ENCODE results near the gene POTEH. TPM values are rescaled to one million over a fixed set of nuclear protein-coding genes. Genes with fewer than 3 reads are reported as not detected.
A peak's percentile ranks its signal among the peaks of the same experiment; 100 is the strongest.
"Not testable (repeated sequence)": the region's sequence is repeated elsewhere in the genome, so short reads cannot be mapped to it uniquely, and the experiment has no call there.

Gene POTEH
- total RNA-seq, 5 donors from 2014 or later (not counting 1 experiment from before 2014, with no cell fraction given): not detected

DNA sequence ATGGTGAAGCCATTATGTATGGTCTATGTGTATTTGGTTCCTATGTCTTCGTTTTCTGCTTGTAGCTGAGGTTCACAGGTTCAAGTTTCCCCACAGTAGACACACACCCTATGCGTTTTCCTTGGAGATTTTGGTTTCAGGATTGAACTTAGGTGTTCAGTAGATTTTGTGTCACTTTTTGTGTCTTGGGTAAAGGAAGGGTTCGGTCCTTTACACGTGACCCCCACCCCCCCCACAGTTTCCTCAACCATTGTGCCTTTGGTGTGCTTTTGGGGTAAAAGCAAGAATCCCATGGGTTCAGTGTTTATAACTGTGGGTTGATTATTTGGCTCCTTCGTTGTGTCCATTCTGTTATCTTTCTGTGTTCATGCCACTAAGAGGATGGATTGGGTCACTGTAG, 24.3 kb upstream of the POTEH start:
- ATAC-seq (replicated peaks in 1 of 4); DNase-seq; H3K27ac ChIP-seq (ENCODE audit: low read length); CTCF ChIA-PET; H3K36me3 Mint-ChIP-seq; H3K9me3 ChIP-seq; H3K4me3 Mint-ChIP-seq; H3K4me1 Mint-ChIP-seq; H3K9me3 Mint-ChIP-seq; H3K27ac Mint-ChIP-seq; H3K27me3 ChIP-seq (replicated peaks in 1 of 2; ENCODE audit: control insufficient read depth in 2 of 2, extremely low read depth in 1 of 2, insufficient read depth in 2 of 2, low read length in 1 of 2); H3K36me3 ChIP-seq (ENCODE audit: control insufficient read depth in 2 of 2, extremely low read depth in 1 of 2, insufficient read depth in 1 of 2, low read length in 1 of 2); POLR2A ChIA-PET; H3K27me3 Mint-ChIP-seq; H3K4me3 ChIP-seq (ENCODE audit: control insufficient read depth in 1 of 2, extremely low read depth in 1 of 2, low read length in 1 of 2); H3K4me1 ChIP-seq (ENCODE audit: control insufficient read depth in 1 of 2, extremely low read depth in 1 of 2, insufficient read depth in 2 of 2, low read length in 2 of 2): not testable (repeated sequence)
- WGBS (ENCODE audit: insufficient coverage): no CpG with 5 or more reads among the region's 5 CpGs

DNA sequence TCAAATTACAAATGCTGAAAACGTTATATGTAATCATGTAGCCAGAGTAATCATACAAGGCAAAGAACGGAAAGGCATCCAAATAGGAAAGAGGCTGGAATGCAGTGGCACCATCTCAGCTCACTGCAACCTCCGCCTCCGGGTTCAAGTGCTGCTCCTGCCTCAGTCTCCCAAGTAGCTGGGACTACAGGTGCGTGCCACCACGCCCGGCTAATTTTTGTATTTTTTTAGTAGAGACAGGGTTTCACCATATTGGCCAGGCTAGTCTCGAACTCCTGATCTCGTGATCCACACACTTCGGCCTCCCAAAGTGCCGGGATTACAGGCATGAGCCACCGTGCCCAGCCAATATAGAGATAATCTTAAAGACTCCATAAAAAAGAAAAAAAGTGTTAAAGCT, 20.4 kb upstream of the POTEH start:
- H3K4me3 ChIP-seq (ENCODE audit: control insufficient read depth in 1 of 2, extremely low read depth in 1 of 2, low read length in 1 of 2); H3K36me3 ChIP-seq (ENCODE audit: control insufficient read depth in 2 of 2, extremely low read depth in 1 of 2, insufficient read depth in 1 of 2, low read length in 1 of 2); H3K27ac Mint-ChIP-seq; H3K27ac ChIP-seq (ENCODE audit: low read length); H3K9me3 Mint-ChIP-seq; H3K4me1 ChIP-seq (ENCODE audit: control insufficient read depth in 1 of 2, extremely low read depth in 1 of 2, insufficient read depth in 2 of 2, low read length in 2 of 2); CTCF ChIA-PET; H3K4me3 Mint-ChIP-seq; H3K27me3 ChIP-seq (replicated peaks in 1 of 2; ENCODE audit: control insufficient read depth in 2 of 2, extremely low read depth in 1 of 2, insufficient read depth in 2 of 2, low read length in 1 of 2); H3K9me3 ChIP-seq; H3K4me1 Mint-ChIP-seq; H3K27me3 Mint-ChIP-seq; H3K36me3 Mint-ChIP-seq; DNase-seq; POLR2A ChIA-PET; ATAC-seq (replicated peaks in 1 of 4): not testable (repeated sequence)
- no CpG with 5 or more reads among the region's 12 CpGs for WGBS (ENCODE audit: insufficient coverage)

DNA sequence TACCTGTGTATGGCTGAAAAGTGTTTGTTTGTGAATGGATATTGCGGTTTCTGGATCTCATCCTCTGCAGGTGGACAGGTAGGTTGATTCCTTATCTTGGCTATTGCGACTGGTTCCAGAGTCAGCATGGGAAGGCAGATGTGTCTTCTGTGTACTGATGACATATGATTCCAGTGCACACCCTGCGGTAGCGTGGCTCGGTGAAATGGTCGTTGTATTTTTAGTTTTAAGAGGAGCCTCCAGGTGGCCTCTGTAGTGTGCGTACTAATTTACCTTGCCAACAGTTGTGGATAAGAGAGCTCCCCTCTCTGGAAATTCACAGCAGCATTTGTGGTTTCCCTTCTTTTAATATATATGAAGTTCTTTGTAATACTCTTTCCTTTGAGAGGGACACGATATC, 10.1 kb upstream of the POTEH start:
- not testable (repeated sequence) for H3K4me1 Mint-ChIP-seq

DNA sequence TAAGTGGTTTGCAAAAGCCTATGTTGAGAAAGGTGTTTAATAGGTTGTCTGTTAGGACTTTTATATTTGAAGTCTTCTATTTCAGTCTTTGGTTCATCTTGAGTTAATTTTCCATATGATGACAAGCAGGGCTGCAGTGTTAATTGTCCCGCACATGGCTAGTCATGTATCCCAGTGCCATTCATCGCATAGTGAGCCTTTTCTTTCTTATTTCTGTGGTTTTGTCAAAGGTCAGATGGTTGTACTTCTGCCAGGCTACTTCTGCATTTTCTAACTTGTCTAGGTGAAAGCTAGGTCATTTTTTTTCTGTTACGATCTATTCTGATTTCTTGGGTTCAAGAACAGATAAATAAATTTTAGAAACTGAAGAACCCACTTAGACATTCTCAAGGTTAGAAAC, 5.7 kb upstream of the POTEH start:
- H3K27ac ChIP-seq (ENCODE audit: low read length); ATAC-seq (replicated peaks in 1 of 4); H3K27me3 ChIP-seq (replicated peaks in 1 of 2; ENCODE audit: control insufficient read depth in 2 of 2, extremely low read depth in 1 of 2, insufficient read depth in 2 of 2, low read length in 1 of 2); H3K9me3 Mint-ChIP-seq; POLR2A ChIA-PET; H3K36me3 ChIP-seq (ENCODE audit: control insufficient read depth in 2 of 2, extremely low read depth in 1 of 2, insufficient read depth in 1 of 2, low read length in 1 of 2); H3K36me3 Mint-ChIP-seq; H3K4me3 ChIP-seq (ENCODE audit: control insufficient read depth in 1 of 2, extremely low read depth in 1 of 2, low read length in 1 of 2); H3K4me1 ChIP-seq (ENCODE audit: control insufficient read depth in 1 of 2, extremely low read depth in 1 of 2, insufficient read depth in 2 of 2, low read length in 2 of 2); H3K4me1 Mint-ChIP-seq; H3K9me3 ChIP-seq; CTCF ChIA-PET; DNase-seq; H3K27me3 Mint-ChIP-seq; H3K27ac Mint-ChIP-seq; H3K4me3 Mint-ChIP-seq: not testable (repeated sequence)
- no CpG with 5 or more reads among the region's 3 CpGs for WGBS (ENCODE audit: insufficient coverage)

More for the DNA sequence above, 10.1 kb upstream of the POTEH start:
- no CpG with 5 or more reads among the region's 8 CpGs for WGBS (ENCODE audit: insufficient coverage)
- H3K4me3 Mint-ChIP-seq; H3K27me3 Mint-ChIP-seq; H3K27me3 ChIP-seq (replicated peaks in 1 of 2; ENCODE audit: control insufficient read depth in 2 of 2, extremely low read depth in 1 of 2, insufficient read depth in 2 of 2, low read length in 1 of 2); H3K4me3 ChIP-seq (ENCODE audit: control insufficient read depth in 1 of 2, extremely low read depth in 1 of 2, low read length in 1 of 2); H3K9me3 Mint-ChIP-seq; POLR2A ChIA-PET; CTCF ChIA-PET; DNase-seq; H3K27ac Mint-ChIP-seq; H3K36me3 ChIP-seq (ENCODE audit: control insufficient read depth in 2 of 2, extremely low read depth in 1 of 2, insufficient read depth in 1 of 2, low read length in 1 of 2); H3K4me1 ChIP-seq (ENCODE audit: control insufficient read depth in 1 of 2, extremely low read depth in 1 of 2, insufficient read depth in 2 of 2, low read length in 2 of 2); H3K27ac ChIP-seq (ENCODE audit: low read length); H3K9me3 ChIP-seq; ATAC-seq (replicated peaks in 1 of 4); H3K36me3 Mint-ChIP-seq: not testable (repeated sequence)

DNA sequence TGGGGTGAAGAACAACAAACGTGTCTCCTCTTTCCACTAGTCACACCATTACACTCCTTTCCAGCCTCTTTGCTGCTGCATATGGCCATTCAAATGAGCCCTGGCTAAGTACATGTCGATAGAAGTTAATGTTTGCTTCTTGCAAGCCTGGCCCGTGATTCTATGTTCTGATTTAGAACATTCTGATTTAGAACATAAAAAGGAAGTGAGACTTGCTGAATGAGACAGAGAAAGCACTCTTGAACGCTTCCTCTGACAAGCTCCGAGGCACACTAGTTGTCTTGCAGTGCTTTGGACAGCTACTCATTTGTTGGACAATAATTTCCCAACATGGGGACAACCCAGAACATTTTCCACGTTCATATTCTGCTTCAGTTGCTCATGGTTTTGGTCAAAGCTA, 5.1 kb upstream of the POTEH start:
- H3K4me3 ChIP-seq (ENCODE audit: control insufficient read depth in 1 of 2, extremely low read depth in 1 of 2, low read length in 1 of 2); H3K4me1 ChIP-seq (ENCODE audit: control insufficient read depth in 1 of 2, extremely low read depth in 1 of 2, insufficient read depth in 2 of 2, low read length in 2 of 2); H3K27ac ChIP-seq (ENCODE audit: low read length); H3K9me3 Mint-ChIP-seq; H3K27me3 ChIP-seq (replicated peaks in 1 of 2; ENCODE audit: control insufficient read depth in 2 of 2, extremely low read depth in 1 of 2, insufficient read depth in 2 of 2, low read length in 1 of 2); CTCF ChIA-PET; H3K36me3 Mint-ChIP-seq; H3K4me1 Mint-ChIP-seq; ATAC-seq (replicated peaks in 1 of 4); DNase-seq; H3K27ac Mint-ChIP-seq; H3K9me3 ChIP-seq; H3K4me3 Mint-ChIP-seq; H3K36me3 ChIP-seq (ENCODE audit: control insufficient read depth in 2 of 2, extremely low read depth in 1 of 2, insufficient read depth in 1 of 2, low read length in 1 of 2); H3K27me3 Mint-ChIP-seq; POLR2A ChIA-PET: not testable (repeated sequence)
- WGBS (ENCODE audit: insufficient coverage): no CpG with 5 or more reads among the region's 6 CpGs

DNA sequence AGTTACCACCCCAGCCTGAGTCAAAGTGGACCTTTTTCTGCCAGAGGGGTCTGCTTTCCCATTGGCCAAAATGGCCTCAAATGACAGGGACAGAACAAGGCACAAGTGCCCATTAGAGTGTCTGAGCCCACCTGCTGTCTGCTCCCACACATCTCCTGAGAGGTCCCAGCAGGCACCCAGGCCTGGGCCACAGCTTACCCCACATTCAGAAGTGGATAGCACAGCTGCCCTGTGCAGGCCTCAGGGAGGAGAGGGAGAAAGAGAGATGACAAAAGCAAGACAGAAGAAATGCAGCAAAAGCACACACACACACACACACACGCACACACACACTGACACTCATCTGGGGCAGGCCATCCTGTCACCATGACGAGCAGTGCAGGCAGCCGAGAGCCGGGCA, 4.2 kb upstream of the POTEH start:
- POLR2A ChIA-PET; H3K4me3 ChIP-seq (ENCODE audit: control insufficient read depth in 1 of 2, extremely low read depth in 1 of 2, low read length in 1 of 2); H3K27ac Mint-ChIP-seq; CTCF ChIA-PET; H3K36me3 ChIP-seq (ENCODE audit: control insufficient read depth in 2 of 2, extremely low read depth in 1 of 2, insufficient read depth in 1 of 2, low read length in 1 of 2); H3K27ac ChIP-seq (ENCODE audit: low read length); H3K9me3 ChIP-seq; H3K27me3 Mint-ChIP-seq; H3K4me1 Mint-ChIP-seq; H3K4me1 ChIP-seq (ENCODE audit: control insufficient read depth in 1 of 2, extremely low read depth in 1 of 2, insufficient read depth in 2 of 2, low read length in 2 of 2); ATAC-seq (replicated peaks in 1 of 4); H3K36me3 Mint-ChIP-seq; H3K27me3 ChIP-seq (replicated peaks in 1 of 2; ENCODE audit: control insufficient read depth in 2 of 2, extremely low read depth in 1 of 2, insufficient read depth in 2 of 2, low read length in 1 of 2); DNase-seq; H3K9me3 Mint-ChIP-seq; H3K4me3 Mint-ChIP-seq: not testable (repeated sequence)
- no CpG with 5 or more reads among the region's 4 CpGs for WGBS (ENCODE audit: insufficient coverage)

DNA sequence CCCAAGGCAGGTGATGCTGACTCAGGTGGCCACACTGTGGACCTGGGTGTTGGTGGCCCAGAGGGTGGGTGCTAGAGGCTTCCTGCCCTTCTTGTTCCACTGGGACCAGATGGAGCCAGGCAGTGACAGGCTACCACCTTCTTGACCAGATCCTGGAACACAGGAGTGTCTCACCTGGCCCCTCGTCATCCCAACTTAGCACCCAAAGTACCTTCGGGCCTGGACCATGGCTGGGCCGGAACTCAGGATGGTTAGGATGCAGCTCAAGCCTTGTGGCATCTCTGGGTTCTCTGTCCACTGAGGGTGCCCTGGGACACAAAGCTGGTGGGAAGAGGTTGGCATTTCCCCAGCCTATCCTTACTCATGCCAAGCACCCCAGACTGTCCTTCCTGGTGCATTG, 2.7 kb upstream of the POTEH start:
- H3K4me1 ChIP-seq (ENCODE audit: control insufficient read depth in 1 of 2, extremely low read depth in 1 of 2, insufficient read depth in 2 of 2, low read length in 2 of 2); DNase-seq; H3K27ac ChIP-seq (ENCODE audit: low read length); H3K27me3 ChIP-seq (replicated peaks in 1 of 2; ENCODE audit: control insufficient read depth in 2 of 2, extremely low read depth in 1 of 2, insufficient read depth in 2 of 2, low read length in 1 of 2); H3K9me3 Mint-ChIP-seq; H3K36me3 Mint-ChIP-seq; POLR2A ChIA-PET; CTCF ChIA-PET; H3K36me3 ChIP-seq (ENCODE audit: control insufficient read depth in 2 of 2, extremely low read depth in 1 of 2, insufficient read depth in 1 of 2, low read length in 1 of 2); H3K27me3 Mint-ChIP-seq; H3K27ac Mint-ChIP-seq; H3K4me1 Mint-ChIP-seq; H3K4me3 Mint-ChIP-seq; H3K9me3 ChIP-seq; H3K4me3 ChIP-seq (ENCODE audit: control insufficient read depth in 1 of 2, extremely low read depth in 1 of 2, low read length in 1 of 2): not testable (repeated sequence)
- no CpG with 5 or more reads among the region's 3 CpGs for WGBS (ENCODE audit: insufficient coverage)
- ATAC-seq (replicated peaks in 1 of 4): peak in 2 of 4 experiments; percentile 18 to 20
